ENCODE measurements around the gene DENND1B.
"Not testable (repeated sequence)": the region's sequence is repeated elsewhere in the genome, so short reads cannot be mapped to it uniquely, and the experiment has no call there.

Gene DENND1B

GRCh38 chr1:197752652-197753164 lies 22.6 kb downstream of the DENND1B start:
- not testable (repeated sequence) for DNase-seq (ENCODE audit: extremely low read depth in 1 of 2, low read depth in 1 of 2)

- DNase-seq (ENCODE audit: extremely low read depth in 1 of 2, low read depth in 1 of 2): no peak
These were observed 24.9 kb downstream of the DENND1B start for GRCh38 chr1:197750366-197750765.

- DNase-seq (ENCODE audit: extremely low read depth in 1 of 2, low read depth in 1 of 2): no peak
These were observed 29.4 kb downstream of the DENND1B start for GRCh38 chr1:197745911-197746310.

- no peak for DNase-seq (ENCODE audit: extremely low read depth in 1 of 2, low read depth in 1 of 2)
These were observed 30.3 kb downstream of the DENND1B start for GRCh38 chr1:197744979-197745378.

- no peak for DNase-seq (ENCODE audit: extremely low read depth in 1 of 2, low read depth in 1 of 2)
These were observed 31.7 kb downstream of the DENND1B start for GRCh38 chr1:197743578-197743977.

- no peak for DNase-seq (ENCODE audit: extremely low read depth in 1 of 2, low read depth in 1 of 2)
These were observed 34.3 kb downstream of the DENND1B start for GRCh38 chr1:197740992-197741391.

GRCh38 chr1:197738927-197739326 lies 36.4 kb downstream of the DENND1B start:
- no peak for DNase-seq (ENCODE audit: extremely low read depth in 1 of 2, low read depth in 1 of 2)

GRCh38 chr1:197737916-197738315 lies 37.4 kb downstream of the DENND1B start:
- DNase-seq (ENCODE audit: extremely low read depth in 1 of 2, low read depth in 1 of 2): no peak

GRCh38 chr1:197736685-197737084 lies 38.6 kb downstream of the DENND1B start:
- DNase-seq (ENCODE audit: extremely low read depth in 1 of 2, low read depth in 1 of 2): no peak

GRCh38 chr1:197735461-197735860 lies 39.8 kb downstream of the DENND1B start:
- no peak for DNase-seq (ENCODE audit: extremely low read depth in 1 of 2, low read depth in 1 of 2)

- DNase-seq (ENCODE audit: extremely low read depth in 1 of 2, low read depth in 1 of 2): no peak
These were observed 42.0 kb downstream of the DENND1B start for GRCh38 chr1:197733324-197733723.

GRCh38 chr1:197732187-197732586 lies 43.1 kb downstream of the DENND1B start:
- no peak for DNase-seq (ENCODE audit: extremely low read depth in 1 of 2, low read depth in 1 of 2)

- no peak for DNase-seq (ENCODE audit: extremely low read depth in 1 of 2, low read depth in 1 of 2)
These were observed 43.8 kb downstream of the DENND1B start for GRCh38 chr1:197731449-197731848.

- DNase-seq (ENCODE audit: extremely low read depth in 1 of 2, low read depth in 1 of 2): no peak
These were observed 49.3 kb downstream of the DENND1B start for GRCh38 chr1:197725976-197726375.

- DNase-seq (ENCODE audit: extremely low read depth in 1 of 2, low read depth in 1 of 2): no peak
These were observed 50.2 kb downstream of the DENND1B start for GRCh38 chr1:197725044-197725443.

- no peak for DNase-seq (ENCODE audit: extremely low read depth in 1 of 2, low read depth in 1 of 2)
These were observed 59.5 kb downstream of the DENND1B start for GRCh38 chr1:197715806-197716205.

- DNase-seq (ENCODE audit: extremely low read depth in 1 of 2, low read depth in 1 of 2): no peak
These were observed 68.7 kb downstream of the DENND1B start for GRCh38 chr1:197706601-197707000.

GRCh38 chr1:197705941-197706340 lies 69.3 kb downstream of the DENND1B start:
- DNase-seq (ENCODE audit: extremely low read depth in 1 of 2, low read depth in 1 of 2): no peak

- DNase-seq (ENCODE audit: extremely low read depth in 1 of 2, low read depth in 1 of 2): not testable (repeated sequence)
These were observed 74.6 kb downstream of the DENND1B start for GRCh38 chr1:197700688-197701087.

GRCh38 chr1:197696372-197696771 lies 78.9 kb downstream of the DENND1B start:
- DNase-seq (ENCODE audit: extremely low read depth in 1 of 2, low read depth in 1 of 2): no peak

GRCh38 chr1:197695961-197696360 lies 79.3 kb downstream of the DENND1B start:
- no peak for DNase-seq (ENCODE audit: extremely low read depth in 1 of 2, low read depth in 1 of 2)

GRCh38 chr1:197692965-197693364 lies 82.3 kb downstream of the DENND1B start:
- no peak for DNase-seq (ENCODE audit: extremely low read depth in 1 of 2, low read depth in 1 of 2)

GRCh38 chr1:197691816-197692215 lies 83.5 kb downstream of the DENND1B start:
- DNase-seq (ENCODE audit: extremely low read depth in 1 of 2, low read depth in 1 of 2): no peak

Data from activated CD8-positive, alpha-beta memory T cell treated with anti-CD3 and anti-CD28 coated beads for 1 hour (primary cell).